ENCODE results near the gene ELF3. TPM values are rescaled to one million over a fixed set of nuclear protein-coding genes. Genes with fewer than 3 reads are reported as not detected.
A peak's percentile ranks its signal among the peaks of the same experiment; 100 is the strongest.

ELF3 gene
- total and polyA plus RNA-seq, 10 donors = 0.24 to 3.4 (median 1.1) TPM

DNA sequence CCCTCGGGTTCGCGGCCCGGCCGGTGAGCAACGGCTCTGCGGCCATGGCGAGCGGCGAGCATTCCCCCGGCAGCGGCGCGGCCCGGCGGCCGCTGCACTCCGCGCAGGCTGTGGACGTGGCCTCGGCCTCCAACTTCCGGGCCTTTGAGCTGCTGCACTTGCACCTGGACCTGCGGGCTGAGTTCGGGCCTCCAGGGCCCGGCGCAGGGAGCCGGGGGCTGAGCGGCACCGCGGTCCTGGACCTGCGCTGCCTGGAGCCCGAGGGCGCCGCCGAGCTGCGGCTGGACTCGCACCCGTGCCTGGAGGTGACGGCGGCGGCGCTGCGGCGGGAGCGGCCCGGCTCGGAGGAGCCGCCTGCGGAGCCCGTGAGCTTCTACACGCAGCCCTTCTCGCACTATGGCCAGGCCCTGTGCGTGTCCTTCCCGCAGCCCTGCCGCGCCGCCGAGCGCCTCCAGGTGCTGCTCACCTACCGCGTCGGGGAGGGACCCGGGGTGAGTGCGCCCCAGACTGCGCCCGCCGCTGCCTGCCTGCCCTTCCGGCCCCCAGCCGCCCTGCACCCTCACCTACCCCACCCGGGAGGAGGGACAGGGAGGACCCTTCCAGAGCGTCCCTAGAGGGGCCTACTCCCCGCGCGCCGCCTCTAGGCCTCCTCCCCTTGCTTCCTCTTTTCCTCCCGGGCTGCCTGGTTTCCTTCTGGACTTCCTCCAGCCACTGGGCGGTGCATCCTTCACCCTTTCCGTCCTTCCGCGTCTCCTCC lies 27.6 kb upstream of the ELF3 start, which contains the start of gene RNPEP:
RNPEP (plus strand) TSS at position 26 of the 757 bp plus-strand sequence; CDS start at position 45, 19 bp downstream.
- 0 to 1% (median 1%) methylated on average over 23 to 80 of the region's 80 CpGs for WGBS, 5 donors
- Histone ChIP-seq H3K36me3 (peaks cover 0 to 2% (median 0%) of the 10 kb centered on the region in 6 donors), H3K4me1 (peaks cover 12 to 37% (median 24%) of the 10 kb centered on the region in 6 donors), H3K9me3 (no peaks in the 10 kb centered on the region), H3K27me3 (replicated peaks in 1 of 7) (no peaks in the 10 kb centered on the region), H3K4me3 (peak within 1 kb of the TSS; percentile 93 to 100 (median 97)), H3K27ac (peak within 1 kb of the TSS; percentile 82 to 97 (median 94))
- TF ChIP-seq POLR2AphosphoS5 (IDR thresholded peaks at IDR 0.05) = peak; percentile 69 to 81 (median 75)
- TF ChIP-seq POLR2A (IDR thresholded peaks at IDR 0.05) = no peak
- TF ChIP-seq, protein P1, sequence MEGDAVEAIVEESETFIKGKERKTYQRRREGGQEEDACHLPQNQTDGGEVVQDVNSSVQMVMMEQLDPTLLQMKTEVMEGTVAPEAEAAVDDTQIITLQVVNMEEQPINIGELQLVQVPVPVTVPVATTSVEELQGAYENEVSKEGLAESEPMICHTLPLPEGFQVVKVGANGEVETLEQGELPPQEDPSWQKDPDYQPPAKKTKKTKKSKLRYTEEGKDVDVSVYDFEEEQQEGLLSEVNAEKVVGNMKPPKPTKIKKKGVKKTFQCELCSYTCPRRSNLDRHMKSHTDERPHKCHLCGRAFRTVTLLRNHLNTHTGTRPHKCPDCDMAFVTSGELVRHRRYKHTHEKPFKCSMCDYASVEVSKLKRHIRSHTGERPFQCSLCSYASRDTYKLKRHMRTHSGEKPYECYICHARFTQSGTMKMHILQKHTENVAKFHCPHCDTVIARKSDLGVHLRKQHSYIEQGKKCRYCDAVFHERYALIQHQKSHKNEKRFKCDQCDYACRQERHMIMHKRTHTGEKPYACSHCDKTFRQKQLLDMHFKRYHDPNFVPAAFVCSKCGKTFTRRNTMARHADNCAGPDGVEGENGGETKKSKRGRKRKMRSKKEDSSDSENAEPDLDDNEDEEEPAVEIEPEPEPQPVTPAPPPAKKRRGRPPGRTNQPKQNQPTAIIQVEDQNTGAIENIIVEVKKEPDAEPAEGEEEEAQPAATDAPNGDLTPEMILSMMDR (IDR thresholded peaks at IDR 0.05 in 8 of 11, conservative IDR thresholded peaks at IDR 0.05 in 3 of 11) = peak in 6 of 11 experiments; percentile 18 to 41 (median 26)
- peak; percentile 92 for DNase-seq
- intact Hi-C loops (cut with DNase I; ENCODE audit: low total_unique reads) = no loop called here

DNA sequence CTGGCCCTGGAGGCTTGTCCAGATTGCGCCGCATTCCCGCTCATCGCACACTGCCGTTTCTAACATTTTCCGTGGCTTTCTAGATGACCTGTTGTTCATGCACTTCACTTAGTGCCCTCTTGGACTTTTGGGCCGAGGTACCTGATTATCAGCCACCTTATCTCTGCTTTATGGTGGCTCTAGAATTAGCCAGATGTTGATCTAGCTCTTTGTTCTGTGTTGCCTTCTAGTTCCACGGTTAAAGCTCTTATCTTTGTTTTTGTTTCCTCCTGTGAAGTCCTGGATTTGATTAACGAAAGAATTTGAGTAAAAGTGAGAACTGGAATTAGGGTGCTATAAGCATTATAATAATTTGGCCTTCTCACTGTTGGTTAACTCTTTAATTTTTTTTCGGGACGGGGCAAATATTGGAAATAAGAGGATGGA lies 27.0 kb upstream of the ELF3 start:
- Histone ChIP-seq H3K4me3 (peak overlapping the region; percentile 93 to 100 (median 97)), H3K27ac (peak overlapping the region; percentile 82 to 97 (median 94)), H3K36me3 (peaks cover 0 to 8% (median 0%) of the 10 kb centered on the region in 6 donors), H3K27me3 (replicated peaks in 1 of 7) (no peaks in the 10 kb centered on the region), H3K4me1 (peaks cover 12 to 37% (median 24%) of the 10 kb centered on the region in 6 donors), H3K9me3 (no peaks in the 10 kb centered on the region)
- intact Hi-C loops (cut with DNase I; ENCODE audit: low total_unique reads) = no loop called here
- 12 to 20% (median 16%) methylated on average over 11 of the region's 11 CpGs for WGBS, 5 donors
- no peak for DNase-seq
- TF ChIP-seq POLR2A (IDR thresholded peaks at IDR 0.05) = no peak
- TF ChIP-seq POLR2AphosphoS5 (IDR thresholded peaks at IDR 0.05) = no peak
- TF ChIP-seq, protein P1 (IDR thresholded peaks at IDR 0.05 in 8 of 11, conservative IDR thresholded peaks at IDR 0.05 in 3 of 11) = peak in 1 of 11 experiments; percentile 5

DNA sequence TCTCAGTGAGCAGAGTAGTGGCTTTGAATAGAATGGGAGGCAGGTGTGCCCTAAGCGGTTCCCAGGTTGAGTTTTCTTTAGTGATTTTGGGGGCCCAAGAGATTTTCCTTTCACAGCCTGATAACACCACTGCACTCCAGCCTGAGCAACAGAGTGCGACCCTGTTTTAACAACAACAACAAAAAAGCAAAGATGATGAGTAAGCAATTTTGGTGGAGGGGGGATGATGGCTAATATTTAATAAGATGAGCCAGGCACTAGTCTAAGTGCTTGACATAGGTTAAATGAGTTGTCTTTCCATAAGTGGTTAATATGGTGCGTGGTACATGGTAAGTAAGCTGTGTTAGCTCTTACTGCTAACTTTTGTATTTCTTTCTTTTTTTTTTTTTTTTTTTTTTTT lies 25.9 kb upstream of the ELF3 start:
- Histone ChIP-seq H3K27ac (no peak overlapping the region), H3K4me1 (peaks cover 12 to 37% (median 24%) of the 10 kb centered on the region in 6 donors), H3K9me3 (no peaks in the 10 kb centered on the region), H3K27me3 (replicated peaks in 1 of 7) (no peaks in the 10 kb centered on the region), H3K36me3 (peaks cover 0 to 18% (median 9%) of the 10 kb centered on the region in 6 donors), H3K4me3 (peak overlapping the region in 1 of 8 donors; percentile 100)
- TF ChIP-seq, protein P1 (IDR thresholded peaks at IDR 0.05 in 8 of 11, conservative IDR thresholded peaks at IDR 0.05 in 3 of 11) = no peak
- TF ChIP-seq POLR2A (IDR thresholded peaks at IDR 0.05) (no peak), POLR2AphosphoS5 (IDR thresholded peaks at IDR 0.05) (no peak)
- intact Hi-C loops (cut with DNase I; ENCODE audit: low total_unique reads) = no loop called here
- 94 to 98% (median 95%) methylated on average over 3 of the region's 3 CpGs for whole genome bisulfite sequencing, 5 donors
- DNase-seq = no peak

DNA sequence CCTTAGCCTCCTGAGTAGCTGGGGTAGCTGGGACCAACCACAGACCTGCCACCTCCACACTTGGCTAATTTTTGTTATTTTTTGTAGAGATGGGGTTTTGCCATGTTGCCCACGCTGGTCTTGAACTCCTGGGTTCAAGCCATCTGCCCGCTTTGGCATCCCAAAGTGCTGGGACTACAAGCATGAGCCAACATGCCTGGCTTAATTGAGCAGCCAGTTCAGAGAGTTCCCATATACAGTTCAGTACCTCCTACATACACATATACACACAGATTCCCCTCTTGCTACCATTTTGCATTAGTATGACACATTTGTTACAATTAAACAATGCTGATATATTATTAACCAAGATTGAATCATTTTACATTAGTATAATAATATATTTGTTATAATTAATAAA lies 25.0 kb upstream of the ELF3 start:
- Histone ChIP-seq H3K4me1 (peaks cover 12 to 44% (median 27%) of the 10 kb centered on the region in 6 donors), H3K9me3 (no peaks in the 10 kb centered on the region), H3K27ac (no peak overlapping the region), H3K36me3 (peaks cover 0 to 27% (median 18%) of the 10 kb centered on the region in 6 donors), H3K4me3 (no peak overlapping the region), H3K27me3 (replicated peaks in 1 of 7) (no peaks in the 10 kb centered on the region)
- intact Hi-C loops (cut with DNase I; ENCODE audit: low total_unique reads) = no loop called here
- no peak for DNase-seq
- WGBS, 5 donors = 71 to 98% (median 97%) methylated on average over 2 of the region's 2 CpGs
- no peak for TF ChIP-seq POLR2A (IDR thresholded peaks at IDR 0.05)
- TF ChIP-seq, protein P1 (IDR thresholded peaks at IDR 0.05 in 8 of 11, conservative IDR thresholded peaks at IDR 0.05 in 3 of 11) = no peak
- TF ChIP-seq POLR2AphosphoS5 (IDR thresholded peaks at IDR 0.05) = no peak
